ENCODE results near the gene MAP2K2.

MAP2K2 gene

GRCh38 chr19:4077800-4078684 is 45.9 kb downstream of the MAP2K2 start:
- DNase-seq (ENCODE audit: low spot score) = no peak

DNA sequence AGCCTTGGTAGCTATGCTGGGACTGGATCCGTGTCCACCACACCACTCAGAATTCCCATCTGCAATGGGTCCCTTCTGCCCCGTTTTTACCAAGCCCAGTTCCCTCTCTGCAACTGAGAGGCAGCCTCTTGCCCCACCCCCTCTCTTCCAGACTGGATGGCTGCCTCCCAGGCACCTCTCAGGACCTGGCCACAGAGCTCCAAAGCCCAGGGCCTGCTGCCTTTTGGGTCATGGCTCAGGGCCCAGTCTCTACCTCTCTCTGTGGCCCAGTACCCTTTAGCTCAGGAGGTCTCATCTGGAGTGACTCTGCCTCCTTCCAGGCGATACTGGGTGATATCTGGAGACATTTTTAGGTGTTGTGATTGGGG is 46.9 kb downstream of the MAP2K2 start:
- DNase-seq (ENCODE audit: low spot score) = no peak

DNA sequence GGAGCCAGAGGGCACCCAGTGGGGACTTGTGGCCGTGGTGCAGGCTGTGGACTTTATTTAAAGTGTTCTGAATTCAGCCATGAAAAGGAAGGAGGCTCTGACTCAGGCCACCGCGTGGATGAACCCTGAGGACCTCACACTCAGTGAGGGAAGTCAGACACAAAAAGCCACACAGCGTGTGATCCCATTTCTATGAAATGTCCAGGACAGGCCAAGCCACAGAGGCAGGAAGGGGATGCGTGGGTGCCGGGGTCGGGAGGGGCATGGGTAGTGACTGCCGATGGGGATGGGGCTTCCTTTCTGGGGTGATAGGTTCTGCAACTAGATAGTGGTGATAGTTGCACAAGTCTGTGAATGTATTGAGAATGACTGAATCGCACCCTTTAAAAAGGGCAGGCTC is 48.5 kb downstream of the MAP2K2 start:
- no peak for DNase-seq (ENCODE audit: low spot score)

DNA sequence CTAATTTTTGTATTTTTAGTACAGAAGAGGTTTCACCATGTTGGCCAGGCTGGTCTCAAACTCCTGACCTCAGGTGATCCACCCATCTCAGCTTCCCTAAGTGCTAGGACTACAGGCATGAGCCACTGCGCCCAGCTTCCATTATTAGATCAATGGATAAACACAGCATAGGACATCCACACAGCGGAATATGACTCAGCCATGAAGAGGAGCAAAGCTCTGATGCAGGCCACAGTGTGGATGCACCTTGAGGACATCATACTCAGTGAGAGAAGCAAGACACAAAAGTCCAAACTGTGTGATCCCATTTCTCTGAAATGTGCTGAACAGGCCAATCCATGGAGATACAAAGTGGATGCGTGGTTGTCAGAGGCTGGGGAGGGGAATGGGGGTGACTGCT is 52.3 kb downstream of the MAP2K2 start:
- DNase-seq (ENCODE audit: low spot score) = no peak

- no peak for DNase-seq (ENCODE audit: low spot score)
Measured at GRCh38 chr19:4069331-4069959, 54.5 kb downstream of the MAP2K2 start.

DNA sequence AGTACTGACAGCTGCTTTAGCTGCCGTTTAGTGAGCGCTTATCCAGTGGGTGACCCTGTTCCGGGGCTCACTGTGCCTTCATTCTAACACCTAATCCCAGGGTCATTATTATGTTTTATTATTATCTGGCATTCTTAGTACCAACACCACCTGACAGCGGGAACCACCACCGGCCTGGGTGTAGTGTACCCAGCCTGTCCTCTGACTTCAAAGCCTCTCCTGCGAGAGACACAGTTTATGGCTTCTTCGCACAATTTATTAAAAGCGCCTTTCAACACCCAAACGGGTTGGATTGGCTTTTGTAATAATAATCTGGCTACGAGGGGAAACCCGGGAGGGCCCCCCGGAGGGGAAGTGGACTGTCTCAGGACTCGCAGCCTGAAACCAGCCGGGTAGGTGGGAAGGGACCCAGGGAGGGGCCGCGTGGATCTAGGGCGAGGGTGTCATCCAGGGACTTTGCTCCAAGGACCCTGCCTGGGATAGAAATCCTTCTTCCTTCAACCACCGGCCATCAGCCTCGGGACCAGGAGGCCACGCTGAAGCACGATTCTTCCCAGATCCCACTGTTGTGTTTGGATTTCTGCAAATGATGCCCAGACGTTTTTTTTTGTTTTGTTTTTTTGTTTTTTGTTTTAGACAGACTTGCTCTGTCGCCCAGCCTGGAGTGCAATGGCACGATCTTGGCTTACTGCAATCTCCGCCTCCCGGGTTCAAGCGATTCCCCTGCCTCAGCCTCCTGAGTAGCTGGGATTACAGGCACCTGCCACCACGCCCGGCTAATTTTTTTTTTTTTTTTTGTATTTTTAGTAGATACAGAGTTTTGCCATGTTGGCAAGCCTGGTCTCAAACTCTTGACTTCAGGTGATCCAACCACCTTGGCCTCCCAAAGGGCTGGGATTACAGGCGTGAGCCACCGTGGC is 55.6 kb downstream of the MAP2K2 start:
- DNase-seq (ENCODE audit: low spot score) = no peak

DNA sequence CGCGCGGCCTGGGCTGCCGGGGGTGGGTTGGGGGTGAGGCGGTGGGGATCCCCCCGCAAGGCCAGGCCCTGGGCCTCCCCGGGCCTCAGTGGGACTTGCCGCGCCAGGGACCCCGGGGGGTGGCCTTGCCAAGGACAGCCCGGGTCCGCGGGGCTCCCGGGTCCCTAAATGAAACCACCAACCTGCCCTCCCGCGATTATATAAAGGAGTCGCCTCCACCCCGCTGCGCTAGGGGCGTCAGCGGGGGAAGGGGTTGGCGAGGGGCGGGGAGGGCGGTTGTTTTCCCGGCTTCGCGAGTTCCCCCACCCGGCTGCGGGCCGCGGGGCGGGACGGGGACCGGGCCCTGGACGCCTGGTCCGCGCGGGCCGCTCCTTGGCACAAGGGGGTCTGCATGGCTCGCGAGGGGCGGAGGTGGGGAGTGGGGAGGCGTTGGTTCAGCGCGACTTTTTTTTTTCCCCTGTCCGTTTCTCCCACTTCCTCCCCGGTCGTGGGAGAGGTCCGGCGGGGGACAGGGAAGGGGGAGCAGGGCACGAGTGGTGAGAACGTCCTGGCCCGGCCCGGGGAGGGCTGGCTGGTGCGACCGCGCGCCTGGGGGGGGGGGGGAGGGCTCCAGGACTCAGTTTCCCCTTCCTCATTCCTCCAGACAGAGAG is 56.4 kb downstream of the MAP2K2 start:
- DNase-seq (ENCODE audit: low spot score) = no peak

GRCh38 chr19:4066682-4067395 is 57.1 kb downstream of the MAP2K2 start, which contains the start of gene ZBTB7A:
TSS of gene ZBTB7A (minus strand) at chr19:4066899. CDS start at chr19:4055232, 11,667 bp downstream.
- DNase-seq (ENCODE audit: low spot score) = peak; percentile 67

DNA sequence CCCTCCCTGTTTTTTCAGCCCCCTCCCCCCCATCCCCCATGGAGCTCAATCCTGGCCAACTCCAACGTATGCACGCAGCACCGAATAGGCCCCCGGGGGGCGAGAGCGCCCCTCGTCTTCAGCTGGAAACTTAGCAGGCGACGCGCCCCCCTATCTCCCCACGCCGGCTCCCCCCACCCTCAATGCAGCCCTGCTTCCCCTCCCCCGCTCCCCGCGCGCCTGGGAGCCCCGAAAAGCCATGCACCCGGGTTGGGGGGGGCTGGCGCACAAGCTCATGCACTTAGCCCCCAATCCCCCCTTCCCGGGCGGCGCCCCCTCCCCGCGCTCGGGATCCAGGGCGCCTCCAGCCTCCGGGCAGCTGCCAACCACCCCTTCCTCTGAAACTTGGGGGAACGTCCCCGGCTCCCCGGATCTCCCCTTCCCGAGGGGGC is 57.7 kb downstream of the MAP2K2 start:
- DNase-seq (ENCODE audit: low spot score) = no peak

DNA sequence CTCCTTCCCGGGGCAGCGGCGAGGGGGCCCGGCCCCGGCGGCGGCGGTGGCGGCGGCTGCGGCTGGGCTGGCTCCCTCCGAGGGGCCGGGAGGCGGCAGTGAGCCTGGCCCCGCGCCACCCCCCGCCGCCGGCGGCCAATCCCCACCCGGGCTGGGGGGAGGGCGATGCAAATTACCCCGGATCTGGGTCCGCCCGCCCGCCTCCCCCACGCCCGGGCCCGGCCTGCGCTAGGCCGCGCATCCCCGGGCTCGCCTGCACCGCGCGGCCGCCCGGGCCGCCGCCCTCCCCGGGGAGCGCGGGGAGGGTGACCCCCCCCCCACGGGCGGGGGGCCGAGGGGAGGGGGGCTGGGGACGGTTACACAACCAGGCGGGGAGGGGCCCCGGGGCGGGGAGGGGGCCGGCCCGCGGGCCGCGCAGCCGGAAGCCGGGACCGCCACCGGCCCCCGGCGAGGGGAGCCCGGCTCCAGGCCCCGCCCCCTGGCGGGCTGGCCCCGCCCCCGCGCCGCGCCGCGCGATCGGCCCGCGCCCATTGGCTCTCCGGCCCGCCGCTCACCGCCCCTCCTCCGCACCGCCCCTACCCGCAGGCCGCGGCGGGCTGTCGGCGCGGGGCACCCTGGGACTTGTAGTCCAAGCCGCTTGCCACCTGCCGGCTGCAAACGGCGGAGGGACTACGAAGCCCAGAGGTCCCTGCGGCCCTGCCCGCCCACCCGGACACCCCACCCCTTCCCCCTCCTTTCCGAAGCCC is 58.3 kb downstream of the MAP2K2 start:
- peak; percentile 96 for DNase-seq (ENCODE audit: low spot score)

DNA sequence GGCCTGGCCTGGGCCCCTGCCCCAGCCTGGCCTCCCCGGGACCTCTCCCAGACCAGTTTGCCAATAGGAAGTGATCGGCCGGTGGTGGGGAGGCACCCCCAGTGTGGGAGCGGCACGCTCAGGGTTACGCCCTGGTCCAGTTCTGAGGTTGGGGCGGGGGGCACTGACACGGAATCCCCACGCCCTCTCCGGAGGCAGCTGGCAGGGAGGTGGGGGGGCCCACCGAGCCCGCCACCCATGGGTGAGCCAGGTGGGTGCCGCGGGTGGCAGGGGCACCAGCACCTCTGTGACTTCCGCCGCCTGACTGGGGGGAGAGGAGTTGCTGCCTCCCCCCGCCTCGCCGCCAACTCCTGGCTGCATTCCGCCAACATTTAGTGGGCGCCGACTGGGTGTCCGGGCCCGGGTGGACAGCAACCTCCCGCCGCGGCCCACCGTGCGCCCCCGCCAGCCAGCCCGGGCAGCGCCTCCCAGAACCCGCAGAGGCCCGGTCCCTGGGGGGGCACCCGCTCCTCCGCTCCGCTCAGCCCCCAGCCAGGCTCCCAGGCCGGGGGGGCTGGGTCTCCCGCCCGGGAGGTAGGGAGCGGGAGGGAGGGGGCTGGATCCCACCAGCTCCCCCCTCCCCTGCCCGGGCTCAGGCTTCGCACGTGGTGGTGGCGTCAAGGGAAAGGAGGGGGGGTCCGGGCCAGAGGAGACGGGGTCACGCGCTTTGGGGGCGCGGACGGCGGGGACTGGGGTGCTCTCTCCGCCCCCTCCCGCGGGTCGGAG is 59.2 kb downstream of the MAP2K2 start:
- DNase-seq (ENCODE audit: low spot score) = no peak

GRCh38 chr19:4064149-4064495 is 59.8 kb downstream of the MAP2K2 start:
- no peak for DNase-seq (ENCODE audit: low spot score)

DNA sequence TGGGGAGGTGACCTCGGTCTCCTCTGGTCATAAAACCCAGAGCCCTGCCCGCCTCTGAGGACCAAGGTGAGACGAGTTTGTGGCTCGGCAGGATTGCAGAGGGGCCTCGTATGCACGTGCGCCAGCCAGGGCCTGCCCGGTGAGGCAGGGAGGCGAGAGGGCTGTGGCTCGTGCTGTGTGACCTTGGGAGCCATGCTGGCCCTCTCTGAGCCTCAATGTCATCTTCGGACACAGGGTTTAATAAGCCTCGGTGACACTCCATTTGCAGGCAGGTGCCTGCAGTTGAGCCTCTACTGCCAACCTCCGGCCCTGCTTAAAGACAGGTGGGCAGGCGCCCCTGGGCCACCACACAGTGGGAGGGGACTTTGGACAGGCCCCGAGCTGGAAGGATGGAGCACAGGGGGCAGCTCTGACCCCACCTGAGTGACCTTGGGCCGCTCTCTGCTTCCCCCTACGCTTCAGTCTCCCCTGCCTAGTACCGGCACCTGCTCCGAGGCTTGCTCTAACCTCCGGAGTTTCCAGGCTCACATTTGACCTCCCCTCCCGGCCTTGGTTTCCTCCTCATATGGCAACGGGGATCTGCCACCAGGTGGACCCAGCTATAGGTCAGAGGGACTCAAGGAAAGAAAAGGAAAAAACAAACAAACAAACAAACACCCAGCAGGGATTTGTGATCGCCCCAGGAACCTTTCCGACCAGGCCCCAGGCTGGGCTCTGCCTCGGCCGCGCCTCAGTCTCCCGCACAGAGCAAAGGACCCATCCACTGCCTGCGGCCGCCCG is 60.4 kb downstream of the MAP2K2 start:
- DNase-seq (ENCODE audit: low spot score) = no peak

- no peak for DNase-seq (ENCODE audit: low spot score)
Measured at GRCh38 chr19:4062419-4063368, 61.2 kb downstream of the MAP2K2 start.

- no peak for DNase-seq (ENCODE audit: low spot score)
Measured at GRCh38 chr19:4061683-4062418, 62.1 kb downstream of the MAP2K2 start.

- no peak for DNase-seq (ENCODE audit: low spot score)
Measured at GRCh38 chr19:4061178-4061682, 62.7 kb downstream of the MAP2K2 start.

DNA sequence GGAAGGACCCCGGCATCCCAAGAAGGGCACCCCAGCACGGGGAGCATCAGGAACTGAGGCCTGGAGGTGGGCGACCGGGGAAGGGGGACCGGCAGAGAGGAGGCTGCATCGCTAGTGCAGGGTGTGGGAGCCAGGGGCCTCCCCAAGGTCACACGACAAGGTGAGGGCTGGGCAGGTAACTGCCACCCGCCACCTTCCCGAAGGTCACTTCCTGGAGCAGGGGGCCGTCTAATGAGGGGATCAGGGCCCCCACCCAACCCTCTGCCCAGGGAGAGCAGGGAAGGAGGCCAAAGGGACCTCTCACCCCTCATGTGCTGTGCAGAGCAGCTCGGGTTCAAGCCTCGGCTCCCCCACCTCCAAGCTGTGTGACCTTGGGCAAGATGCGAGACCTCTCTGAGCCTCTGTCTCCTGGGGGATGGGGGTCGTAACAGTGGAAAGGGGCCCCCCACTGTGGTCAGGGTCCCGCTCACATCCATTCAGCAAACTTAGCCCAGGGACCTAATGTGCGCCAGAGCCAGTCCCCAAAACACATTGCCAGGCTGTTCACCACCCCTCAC is 63.2 kb downstream of the MAP2K2 start:
- no peak for DNase-seq (ENCODE audit: low spot score)

Measured in COLO829 (cell line).